Mesodermal cell (in vitro differentiated cells): ENCODE measurements around the gene NRXN2.
"Not testable (repeated sequence)": the region's sequence is repeated elsewhere in the genome, so short reads cannot be mapped to it uniquely, and the experiment has no call there.

Source experiments
- H3K27ac ChIP-seq: 2 replicates; pipeline ENCODE4 v1.7.0; 2013; ENCODE audit warnings: mild to moderate bottlenecking, low read depth, low read length, moderate library complexity; ENCODE audit not compliant: severe bottlenecking
- H3K36me3 ChIP-seq: 2 replicates; pipeline ENCODE4 v1.7.1; 2013; ENCODE audit warnings: mild to moderate bottlenecking, low read length, moderate library complexity; ENCODE audit not compliant: control insufficient read depth, insufficient read depth
- H3K4me1 ChIP-seq: one replicate; pipeline ENCODE4 v1.7.1; 2013; ENCODE audit warnings: mild to moderate bottlenecking, low read length; ENCODE audit not compliant: insufficient read depth, control insufficient read depth, poor library complexity, severe bottlenecking
- H3K4me3 ChIP-seq: 2 replicates; pipeline ENCODE4 v1.7.0; 2013; ENCODE audit warnings: low read length, control low read depth, mild to moderate bottlenecking; ENCODE audit not compliant: insufficient read depth, poor library complexity, severe bottlenecking; ENCODE audit errors: extremely low read depth
- H3K9me3 ChIP-seq: 2 replicates; pipeline ENCODE4 v1.7.1; 2013; ENCODE audit warnings: mild to moderate bottlenecking, low read length, moderate library complexity; ENCODE audit not compliant: control insufficient read depth
- WGBS, 2 experiments: methylation state at CpG; one replicate each; pipeline ENCODE4 v1.1.5; 2013; ENCODE audit warnings: missing lambda C conversion rate in 2 of 2; ENCODE audit not compliant: insufficient coverage in 2 of 2; 5-methylcytosine and 5-hydroxymethylcytosine counted together

Gene NRXN2

GRCh38 chr11:64566915-64567891 lies 155.8 kb downstream of the NRXN2 start:
- H3K27ac ChIP-seq: peak overlapping the region; percentile 86
- 84 to 89% methylated on average over 23 to 27 of the region's 30 CpGs for WGBS, 2 experiments
- peaks cover 17% of the 10 kb centered on the region for H3K4me1 ChIP-seq
- no peak overlapping the region for H3K4me3 ChIP-seq
- no peaks in the 10 kb centered on the region for H3K9me3 ChIP-seq
- no peaks in the 10 kb centered on the region for H3K36me3 ChIP-seq

- 21 to 61% methylated on average over 4 to 5 of the region's 18 CpGs for WGBS, 2 experiments
- peaks cover 11% of the 10 kb centered on the region for H3K4me1 ChIP-seq
- H3K36me3 ChIP-seq: no peaks in the 10 kb centered on the region
- H3K4me3 ChIP-seq: no peak overlapping the region
- H3K27ac ChIP-seq: peak overlapping the region; percentile 86
- no peaks in the 10 kb centered on the region for H3K9me3 ChIP-seq
Observed at GRCh38 chr11:64566042-64566914, 156.7 kb downstream of the NRXN2 start.

- Histone ChIP-seq H3K4me3 (no peak overlapping the region), H3K27ac (no peak overlapping the region), H3K36me3 (no peaks in the 10 kb centered on the region), H3K4me1 (peaks cover 13% of the 10 kb centered on the region), H3K9me3 (no peaks in the 10 kb centered on the region)
- 79 to 85% methylated on average over 21 to 24 of the region's 24 CpGs for WGBS, 2 experiments
Observed at GRCh38 chr11:64564947-64565889, 157.8 kb downstream of the NRXN2 start.

GRCh38 chr11:64564419-64564818 lies 158.6 kb downstream of the NRXN2 start:
- 94 to 100% methylated on average over 1 to 5 of the region's 7 CpGs for WGBS, 2 experiments
- Histone ChIP-seq H3K36me3 (no peaks in the 10 kb centered on the region), H3K27ac (no peak overlapping the region)

GRCh38 chr11:64563966-64564365 lies 159.0 kb downstream of the NRXN2 start:
- Histone ChIP-seq H3K4me1 (peaks cover 24% of the 10 kb centered on the region), H3K36me3 (no peaks in the 10 kb centered on the region), H3K27ac (no peak overlapping the region), H3K4me3 (no peak overlapping the region), H3K9me3 (no peaks in the 10 kb centered on the region)
- 83 to 84% methylated on average over 8 to 11 of the region's 12 CpGs for WGBS, 2 experiments

More at GRCh38 chr11:64564419-64564818, 158.6 kb downstream of the NRXN2 start:
- Histone ChIP-seq H3K4me1 (peaks cover 20% of the 10 kb centered on the region), H3K4me3 (no peak overlapping the region), H3K9me3 (no peaks in the 10 kb centered on the region)

- H3K4me3 ChIP-seq: no peak overlapping the region
- no peaks in the 10 kb centered on the region for H3K9me3 ChIP-seq
- H3K36me3 ChIP-seq: no peaks in the 10 kb centered on the region
- no peak overlapping the region for H3K27ac ChIP-seq
- 95% methylated on average over 12 to 13 of the region's 15 CpGs for WGBS, 2 experiments
- peaks cover 26% of the 10 kb centered on the region for H3K4me1 ChIP-seq
Observed at GRCh38 chr11:64562723-64563351, 160.2 kb downstream of the NRXN2 start.

GRCh38 chr11:64561984-64562722 lies 160.8 kb downstream of the NRXN2 start:
- Histone ChIP-seq H3K9me3 (no peaks in the 10 kb centered on the region), H3K36me3 (no peaks in the 10 kb centered on the region), H3K27ac (no peak overlapping the region), H3K4me1 (peaks cover 24% of the 10 kb centered on the region), H3K4me3 (no peak overlapping the region)
- WGBS, 2 experiments: 93 to 97% methylated on average over 27 to 28 of the region's 29 CpGs

- peaks cover 18% of the 10 kb centered on the region for H3K4me1 ChIP-seq
- not testable (repeated sequence) for H3K9me3 ChIP-seq, H3K36me3 ChIP-seq, H3K4me3 ChIP-seq, H3K27ac ChIP-seq
- WGBS, 2 experiments: 75 to 83% methylated on average over 1 to 2 of the region's 3 CpGs
Observed at GRCh38 chr11:64561429-64561828, 161.6 kb downstream of the NRXN2 start.

- Histone ChIP-seq H3K36me3 (no peaks in the 10 kb centered on the region), H3K4me1 (peaks cover 18% of the 10 kb centered on the region), H3K4me3 (no peak overlapping the region), H3K9me3 (no peaks in the 10 kb centered on the region), H3K27ac (no peak overlapping the region)
- WGBS, 2 experiments: 98 to 99% methylated on average over 16 of the region's 16 CpGs
Observed at GRCh38 chr11:64560941-64561340, 162.1 kb downstream of the NRXN2 start.
